ENCODE results near the gene DPP9. TPM values are rescaled to one million over a fixed set of nuclear protein-coding genes. Genes with fewer than 3 reads are reported as not detected.

The DPP9 gene
- polyA plus RNA-seq, 3 donors = 12.6 to 23.8 (median 13.9) TPM

- intact Hi-C loops (cut with micrococcal nuclease) = no loop called here
- Histone ChIP-seq H3K27ac (ENCODE audit: low read depth in 1 of 2, low read length in 2 of 2) (no peak overlapping the region), H4K20me1 (ENCODE audit: insufficient read depth, low read length) (peaks cover 28% of the 10 kb centered on the region), H3K4me3 (replicated peaks in 1 of 3; ENCODE audit: low read depth in 2 of 3, low read length in 3 of 3) (no peak overlapping the region), H3K4me1 (ENCODE audit: control insufficient read depth in 1 of 2, insufficient read depth in 2 of 2, low read length in 2 of 2) (no peaks in the 10 kb centered on the region), H3K79me2 (ENCODE audit: insufficient read depth, low read length) (no peaks in the 10 kb centered on the region), H3K36me3 (replicated peaks in 1 of 2; ENCODE audit: control insufficient read depth in 1 of 2, insufficient read depth in 2 of 2, low read length in 2 of 2) (peaks cover 15 to 31% of the 10 kb centered on the region in 2 donors), H3K9ac (ENCODE audit: insufficient read depth, low read length, poor library complexity, severe bottlenecking) (no peak overlapping the region), H2AFZ (ENCODE audit: insufficient read depth, low read depth, low read length, poor library complexity, severe bottlenecking) (no peak overlapping the region), H3K9me3 (replicated peaks in 1 of 2; ENCODE audit: control insufficient read depth in 1 of 2, insufficient read depth in 1 of 2, low read length in 2 of 2) (no peaks in the 10 kb centered on the region), H3K27me3 (ENCODE audit: control insufficient read depth in 2 of 2, insufficient read depth in 2 of 2, low read length in 2 of 2) (no peaks in the 10 kb centered on the region), H3K4me2 (replicated peaks; ENCODE audit: extremely low read depth, low read length, poor library complexity, severe bottlenecking) (no peak overlapping the region)
- Mint-ChIP-seq H3K27ac (no peak overlapping the region), H3K27me3 (ENCODE audit: low read depth in 3 of 3) (no peaks in the 10 kb centered on the region), H3K4me3 (no peak overlapping the region), H3K4me1 (peaks cover 9% of the 10 kb centered on the region), H3K9me3 (no peaks in the 10 kb centered on the region), H3K36me3 (peaks cover 25 to 45% of the 10 kb centered on the region in 2 donors)
- no peak for DNase-seq
- TF ChIP-seq CTCF (IDR thresholded peaks at IDR 0.05) = no peak
- WGBS (ENCODE audit: insufficient coverage) = 80% methylated on average over 2 of the region's 2 CpGs
Observed at GRCh38 chr19:4650159-4650558, 73.5 kb downstream of the DPP9 start.

- H3K27ac Mint-ChIP-seq = peak overlapping the region in 1 of 7 donors; percentile 26
- no peak overlapping the region for H3K4me3 ChIP-seq (replicated peaks in 1 of 3; ENCODE audit: low read depth in 2 of 3, low read length in 3 of 3)
- H3K9me3 ChIP-seq (replicated peaks in 1 of 2; ENCODE audit: control insufficient read depth in 1 of 2, insufficient read depth in 1 of 2, low read length in 2 of 2) = no peaks in the 10 kb centered on the region
- no peak for DNase-seq
- peaks cover 18 to 39% of the 10 kb centered on the region in 2 donors for H3K36me3 Mint-ChIP-seq
- H3K27me3 Mint-ChIP-seq (ENCODE audit: low read depth in 3 of 3) = no peaks in the 10 kb centered on the region
- H3K4me2 ChIP-seq (replicated peaks; ENCODE audit: extremely low read depth, low read length, poor library complexity, severe bottlenecking) = no peak overlapping the region
- no peak overlapping the region for H2AFZ ChIP-seq (ENCODE audit: insufficient read depth, low read depth, low read length, poor library complexity, severe bottlenecking)
- no peaks in the 10 kb centered on the region for H3K27me3 ChIP-seq (ENCODE audit: control insufficient read depth in 2 of 2, insufficient read depth in 2 of 2, low read length in 2 of 2)
- WGBS (ENCODE audit: insufficient coverage) = 87% methylated on average over 12 of the region's 19 CpGs
- H4K20me1 ChIP-seq (ENCODE audit: insufficient read depth, low read length) = peaks cover 28% of the 10 kb centered on the region
- intact Hi-C loops (cut with micrococcal nuclease) = no loop called here
- TF ChIP-seq CTCF (IDR thresholded peaks at IDR 0.05) = no peak
- H3K4me1 ChIP-seq (ENCODE audit: control insufficient read depth in 1 of 2, insufficient read depth in 2 of 2, low read length in 2 of 2) = no peaks in the 10 kb centered on the region
- peaks cover 9 to 25% of the 10 kb centered on the region in 2 donors for H3K36me3 ChIP-seq (replicated peaks in 1 of 2; ENCODE audit: control insufficient read depth in 1 of 2, insufficient read depth in 2 of 2, low read length in 2 of 2)
- peaks cover 6% of the 10 kb centered on the region for H3K4me1 Mint-ChIP-seq
- no peaks in the 10 kb centered on the region for H3K9me3 Mint-ChIP-seq
- H3K9ac ChIP-seq (ENCODE audit: insufficient read depth, low read length, poor library complexity, severe bottlenecking) = no peak overlapping the region
- H3K79me2 ChIP-seq (ENCODE audit: insufficient read depth, low read length) = no peaks in the 10 kb centered on the region
- H3K27ac ChIP-seq (ENCODE audit: low read depth in 1 of 2, low read length in 2 of 2) = no peak overlapping the region
- no peak overlapping the region for H3K4me3 Mint-ChIP-seq
Observed at GRCh38 chr19:4649392-4650047, 74.1 kb downstream of the DPP9 start.

All from CD14-positive monocyte (primary cell).